Measurements from ENCODE around the gene GAK.

The GAK gene

DNA sequence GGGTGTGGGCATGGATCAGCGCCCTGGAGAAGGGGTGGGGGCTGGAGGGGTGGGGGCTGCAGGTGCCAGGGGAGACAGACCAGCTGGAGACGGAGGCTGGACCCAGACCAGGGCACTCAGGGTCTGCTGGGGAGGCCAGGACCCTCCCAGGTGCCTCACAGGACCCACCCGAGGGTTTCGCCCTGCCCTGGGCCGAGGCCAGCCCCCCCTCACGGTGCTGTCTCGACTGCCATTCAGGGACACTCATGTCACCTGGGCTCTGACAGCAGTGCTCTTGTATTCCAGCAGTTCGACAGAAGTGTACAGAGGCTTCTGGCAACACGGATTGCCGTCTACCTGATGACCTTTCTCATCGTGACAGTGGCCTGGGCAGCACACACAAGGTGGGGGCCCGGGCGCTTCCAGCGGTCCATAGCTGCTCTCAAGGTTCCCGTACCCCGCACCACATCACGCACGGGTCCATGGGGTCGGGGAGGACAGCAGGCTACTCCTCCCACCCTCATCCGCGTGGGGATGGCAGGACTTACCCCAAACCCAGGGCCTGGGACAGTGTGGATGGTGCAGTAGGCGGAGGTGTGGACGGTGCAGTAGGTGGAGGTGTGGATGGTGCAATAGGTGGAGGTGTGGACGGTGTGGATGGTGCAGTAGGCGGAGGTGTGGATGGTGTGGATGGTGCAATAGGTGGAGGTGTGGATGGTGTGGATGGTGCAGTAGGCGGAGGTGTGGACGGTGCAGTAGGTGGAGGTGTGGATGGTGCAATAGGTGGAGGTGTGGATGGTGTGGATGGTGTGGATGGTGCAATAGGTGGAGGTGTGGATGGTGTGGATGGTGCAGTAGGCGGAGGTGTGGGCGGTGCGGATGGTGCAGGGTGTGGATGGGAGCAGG lies 18.3 kb upstream of the GAK start:
- ATAC-seq (ENCODE audit: insufficient read depth, low read depth) (no peak), DNase-seq (no peak)
- Histone ChIP-seq H3K27me3 (ENCODE audit: insufficient read depth, low read length, poor library complexity) (no peaks in the 10 kb centered on the region), H3K9ac (ENCODE audit: low read depth, low read length) (no peak overlapping the region), H3K4me2 (ENCODE audit: insufficient read depth, low read length) (no peak overlapping the region), H3K9me3 (ENCODE audit: insufficient read depth, low read length, severe bottlenecking) (no peaks in the 10 kb centered on the region), H3K27ac (ENCODE audit: low read length) (no peak overlapping the region), H3K4me3 (ENCODE audit: low read depth in 1 of 2, low read length in 2 of 2) (no peak overlapping the region), H3K4me1 (ENCODE audit: insufficient read depth, low read length) (no peaks in the 10 kb centered on the region), H3K79me2 (ENCODE audit: insufficient read depth, low read length) (peaks cover 3% of the 10 kb centered on the region; the same call in 1 of the 2 replicates), H2AFZ (ENCODE audit: low read depth, low read length) (no peak overlapping the region), H3K36me3 (ENCODE audit: insufficient read depth, low read length) (peaks cover 28% of the 10 kb centered on the region; the same call in 1 of the 2 replicates), H4K20me1 (ENCODE audit: insufficient read depth, low read length) (peaks cover 9% of the 10 kb centered on the region)
- no peak for TF ChIP-seq CTCF (IDR thresholded peaks at IDR 0.05; ENCODE audit: borderline replicate concordance, extremely low read depth, low read length, poor library complexity, severe bottlenecking)
- TF ChIP-seq EZH2 (IDR thresholded peaks at IDR 0.05; ENCODE audit: borderline replicate concordance, low read depth, low read length, severe bottlenecking): no peak

GRCh38 chr4:949656-950055 lies 17.5 kb upstream of the GAK start:
- H3K4me1 ChIP-seq (ENCODE audit: insufficient read depth, low read length): no peaks in the 10 kb centered on the region
- H3K4me2 ChIP-seq (ENCODE audit: insufficient read depth, low read length): no peak overlapping the region
- H3K9ac ChIP-seq (ENCODE audit: low read depth, low read length): no peak overlapping the region
- H2AFZ ChIP-seq (ENCODE audit: low read depth, low read length): no peak overlapping the region
- H3K36me3 ChIP-seq (ENCODE audit: insufficient read depth, low read length): peaks cover 22% of the 10 kb centered on the region; the same call in 1 of the 2 replicates
- DNase-seq: no peak
- H4K20me1 ChIP-seq (ENCODE audit: insufficient read depth, low read length): peaks cover 9% of the 10 kb centered on the region
- H3K27me3 ChIP-seq (ENCODE audit: insufficient read depth, low read length, poor library complexity): no peaks in the 10 kb centered on the region
- H3K27ac ChIP-seq (ENCODE audit: low read length): no peak overlapping the region
- no peak overlapping the region for H3K4me3 ChIP-seq (ENCODE audit: low read depth in 1 of 2, low read length in 2 of 2)
- ATAC-seq (ENCODE audit: insufficient read depth, low read depth): no peak
- TF ChIP-seq CTCF (IDR thresholded peaks at IDR 0.05; ENCODE audit: borderline replicate concordance, extremely low read depth, low read length, poor library complexity, severe bottlenecking) (no peak), EZH2 (IDR thresholded peaks at IDR 0.05; ENCODE audit: borderline replicate concordance, low read depth, low read length, severe bottlenecking) (no peak)
- peaks cover 3% of the 10 kb centered on the region; the same call in 1 of the 2 replicates for H3K79me2 ChIP-seq (ENCODE audit: insufficient read depth, low read length)
- H3K9me3 ChIP-seq (ENCODE audit: insufficient read depth, low read length, severe bottlenecking): no peaks in the 10 kb centered on the region

DNA sequence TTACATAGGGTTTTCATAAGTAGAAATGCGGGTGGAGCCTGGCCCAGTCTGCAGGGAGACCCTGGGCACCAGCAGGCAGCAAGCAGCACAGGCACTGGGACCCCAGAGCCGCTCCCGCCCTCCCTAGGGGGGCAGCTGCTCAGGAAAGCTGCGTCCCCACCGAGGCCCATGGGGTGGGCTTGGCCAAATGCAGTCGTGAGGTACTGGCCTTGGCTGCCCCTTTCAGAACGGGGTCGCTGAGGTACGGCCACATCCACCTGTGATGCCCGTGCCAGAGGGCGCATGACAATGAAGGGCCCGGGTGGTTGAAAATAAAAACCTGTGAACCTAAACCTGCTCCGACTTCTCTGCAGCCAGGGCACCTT lies 16.8 kb upstream of the GAK start:
- Histone ChIP-seq H4K20me1 (ENCODE audit: insufficient read depth, low read length) (peaks cover 9% of the 10 kb centered on the region), H3K79me2 (ENCODE audit: insufficient read depth, low read length) (peaks cover 3% of the 10 kb centered on the region; the same call in 1 of the 2 replicates), H3K4me1 (ENCODE audit: insufficient read depth, low read length) (no peaks in the 10 kb centered on the region), H2AFZ (ENCODE audit: low read depth, low read length) (no peak overlapping the region), H3K9me3 (ENCODE audit: insufficient read depth, low read length, severe bottlenecking) (no peaks in the 10 kb centered on the region), H3K9ac (ENCODE audit: low read depth, low read length) (no peak overlapping the region), H3K36me3 (ENCODE audit: insufficient read depth, low read length) (peaks cover 16% of the 10 kb centered on the region; the same call in 1 of the 2 replicates), H3K27me3 (ENCODE audit: insufficient read depth, low read length, poor library complexity) (no peaks in the 10 kb centered on the region), H3K27ac (ENCODE audit: low read length) (no peak overlapping the region), H3K4me2 (ENCODE audit: insufficient read depth, low read length) (no peak overlapping the region), H3K4me3 (ENCODE audit: low read depth in 1 of 2, low read length in 2 of 2) (no peak overlapping the region)
- no peak for TF ChIP-seq CTCF (IDR thresholded peaks at IDR 0.05; ENCODE audit: borderline replicate concordance, extremely low read depth, low read length, poor library complexity, severe bottlenecking)
- TF ChIP-seq EZH2 (IDR thresholded peaks at IDR 0.05; ENCODE audit: borderline replicate concordance, low read depth, low read length, severe bottlenecking): no peak
- no peak for ATAC-seq (ENCODE audit: insufficient read depth, low read depth)
- no peak for DNase-seq
